GM12874 (cell line): ENCODE data around the gene FAM47E.

Source experiments
- TF ChIP-seq, protein P1 (sequence below): IDR thresholded peaks from 2 replicates; pipeline ENCODE4 v1.5.1; 2011; ENCODE audit warnings: low read depth, mild to moderate bottlenecking, control low read depth, low read length, moderate library complexity; ENCODE audit not compliant: insufficient read depth

Gene FAM47E

GRCh38 chr4:76270244-76271175 is 19.0 kb downstream of the FAM47E start:
- TF ChIP-seq, protein P1, sequence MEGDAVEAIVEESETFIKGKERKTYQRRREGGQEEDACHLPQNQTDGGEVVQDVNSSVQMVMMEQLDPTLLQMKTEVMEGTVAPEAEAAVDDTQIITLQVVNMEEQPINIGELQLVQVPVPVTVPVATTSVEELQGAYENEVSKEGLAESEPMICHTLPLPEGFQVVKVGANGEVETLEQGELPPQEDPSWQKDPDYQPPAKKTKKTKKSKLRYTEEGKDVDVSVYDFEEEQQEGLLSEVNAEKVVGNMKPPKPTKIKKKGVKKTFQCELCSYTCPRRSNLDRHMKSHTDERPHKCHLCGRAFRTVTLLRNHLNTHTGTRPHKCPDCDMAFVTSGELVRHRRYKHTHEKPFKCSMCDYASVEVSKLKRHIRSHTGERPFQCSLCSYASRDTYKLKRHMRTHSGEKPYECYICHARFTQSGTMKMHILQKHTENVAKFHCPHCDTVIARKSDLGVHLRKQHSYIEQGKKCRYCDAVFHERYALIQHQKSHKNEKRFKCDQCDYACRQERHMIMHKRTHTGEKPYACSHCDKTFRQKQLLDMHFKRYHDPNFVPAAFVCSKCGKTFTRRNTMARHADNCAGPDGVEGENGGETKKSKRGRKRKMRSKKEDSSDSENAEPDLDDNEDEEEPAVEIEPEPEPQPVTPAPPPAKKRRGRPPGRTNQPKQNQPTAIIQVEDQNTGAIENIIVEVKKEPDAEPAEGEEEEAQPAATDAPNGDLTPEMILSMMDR, result no peak

- TF ChIP-seq, protein P1, result no peak
Observed at GRCh38 chr4:76271248-76271647, 19.7 kb downstream of the FAM47E start.

DNA sequence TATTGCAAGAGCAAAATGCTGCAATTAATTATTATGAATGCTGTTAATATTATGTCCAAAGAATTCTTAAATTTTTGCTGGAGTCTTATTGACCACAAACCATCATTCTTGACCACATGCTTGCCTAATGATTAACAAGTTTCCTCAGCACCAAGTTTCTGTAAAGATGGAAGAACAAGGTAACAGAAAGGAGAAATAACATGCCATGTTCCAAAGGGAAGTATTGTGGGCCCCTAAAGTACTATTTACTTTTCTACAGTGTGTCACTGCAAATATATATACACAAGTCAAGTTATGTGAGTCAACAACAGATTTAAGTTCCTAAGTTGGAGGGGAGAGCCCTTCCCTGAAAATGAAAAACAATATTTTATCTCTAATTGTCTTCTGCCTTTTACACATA is 20.6 kb downstream of the FAM47E start:
- TF ChIP-seq, protein P1, result no peak

DNA sequence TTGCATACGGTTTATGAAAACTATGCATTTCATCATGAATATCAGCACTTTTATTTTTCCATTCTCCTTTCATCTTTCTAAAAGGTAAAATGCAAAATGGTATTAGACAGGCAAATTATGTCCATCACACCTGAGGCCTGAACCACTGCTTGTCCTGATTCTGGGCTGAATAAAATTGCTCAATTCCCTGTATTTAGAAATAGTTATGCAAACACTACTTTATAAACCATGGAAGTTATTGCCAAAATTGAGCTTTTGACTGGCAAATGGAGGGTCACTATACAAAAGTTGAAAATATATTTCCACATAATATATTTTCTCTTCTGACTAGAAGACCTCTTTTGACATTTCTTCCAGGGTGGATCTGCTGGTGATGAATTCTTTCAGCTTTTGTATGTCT is 21.1 kb downstream of the FAM47E start:
- TF ChIP-seq, protein P1, result no peak

- TF ChIP-seq, protein P1, result no peak
Observed at GRCh38 chr4:76272999-76273398, 21.5 kb downstream of the FAM47E start.

DNA sequence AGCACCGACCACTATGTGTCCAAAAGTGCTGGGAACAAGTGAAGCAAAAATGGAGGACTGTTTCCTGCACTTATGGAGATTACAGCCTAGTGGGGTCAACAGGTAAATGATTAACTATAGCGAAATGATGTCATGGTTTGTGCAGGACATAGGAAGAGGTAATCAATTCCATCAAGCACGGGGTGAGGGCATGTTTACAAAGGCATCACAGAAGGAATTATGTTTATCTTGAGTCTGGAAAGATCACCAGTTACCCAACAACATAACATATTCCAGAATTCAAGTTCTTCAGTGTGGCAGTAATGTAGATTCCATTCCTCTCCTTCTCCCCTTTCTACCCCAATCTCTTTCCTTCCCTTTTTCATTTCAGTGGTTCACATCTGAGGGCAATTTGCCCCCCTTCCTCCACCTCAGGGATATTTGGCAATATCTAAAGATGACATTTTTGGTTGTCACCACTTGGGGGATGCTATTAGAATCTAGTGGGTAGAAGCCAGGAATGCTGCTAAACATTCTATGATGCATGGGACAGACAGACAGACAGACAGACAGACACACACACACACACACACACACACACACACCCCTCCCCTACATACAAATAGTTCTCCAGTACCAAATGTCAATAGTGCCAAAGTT is 24.1 kb downstream of the FAM47E start:
- TF ChIP-seq, protein P1, result no peak

DNA sequence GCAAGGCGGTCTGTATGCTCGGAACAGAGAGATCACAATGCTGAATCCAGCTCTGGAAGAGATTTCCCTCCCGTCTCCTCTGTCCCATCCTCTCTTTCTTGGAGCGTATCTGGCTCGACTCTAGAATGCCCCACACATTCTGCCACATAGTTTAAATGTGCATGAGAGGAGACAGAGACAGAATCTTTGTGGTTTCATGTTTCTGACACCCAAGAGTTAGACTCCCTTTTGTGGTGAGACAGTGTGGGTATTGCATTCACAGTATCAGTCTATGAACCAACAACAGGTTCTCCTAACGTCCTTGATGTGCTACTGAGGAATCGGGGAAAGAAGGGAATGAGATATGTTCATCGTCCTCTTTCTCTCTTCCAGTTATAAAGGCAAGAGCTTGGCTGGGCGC is 25.3 kb downstream of the FAM47E start:
- TF ChIP-seq, protein P1, result no peak
